Stimulated activated CD8-positive, alpha-beta memory T cell treated with anti-CD3 and anti-CD28 coated beads, Interleukin-15, amount 100 ng/mL, for 24 hours (primary cell): Measurements from ENCODE around the gene C19orf53.

Experiments used
- DNase-seq: peaks from one replicate; pipeline ENCODE4 v3.0.0-alpha.2; 2020; ENCODE audit warnings: low read depth

The C19orf53 gene

DNA sequence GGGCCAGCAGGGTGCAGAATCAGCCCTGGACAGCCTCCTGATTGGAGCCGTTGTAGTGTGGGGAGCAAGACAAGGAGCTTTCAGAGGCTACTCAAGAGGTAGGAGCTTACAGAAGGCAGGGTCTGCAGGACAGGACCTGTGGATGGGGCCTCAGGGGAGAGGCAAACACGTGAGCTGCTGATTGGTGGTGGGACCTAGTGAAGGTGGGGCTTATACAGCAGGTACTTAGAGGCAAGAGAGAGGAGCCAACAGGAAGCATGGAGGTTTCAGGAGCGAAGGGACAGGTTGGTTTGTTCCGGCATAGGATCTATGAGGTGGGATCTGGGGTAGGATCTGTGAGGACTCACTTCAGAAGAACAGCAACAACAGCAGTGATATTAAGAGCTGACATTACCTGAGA lies 53.4 kb downstream of the C19orf53 start:
- no peak for DNase-seq
